Mucosa of descending colon (tissue), 3 donors: ENCODE data around the gene TSHZ3. TPM values are rescaled to one million over a fixed set of nuclear protein-coding genes. Genes with fewer than 3 reads are reported as not detected.

Experiments
- ATAC-seq: fragments of 200-7000 bp; cut with Tn5 transposase; one replicate; pipeline ENCODE4 v1.9.1; 2020; ENCODE audit warnings: mild to moderate bottlenecking, moderate library complexity
- DNase-seq, 3 donors: peaks; one replicate each; pipeline ENCODE4 v3.0.0-alpha.2; 2020
- H3K36me3 ChIP-seq: fragments of 200-600 bp; one replicate; pipeline ENCODE4 v1.8.0; 2021; ENCODE audit warnings: low read depth, mild to moderate bottlenecking
- H3K4me1 ChIP-seq: fragments of 200-600 bp; one replicate; pipeline ENCODE4 v1.8.0; 2021; ENCODE audit warnings: low read depth, mild to moderate bottlenecking
- H3K4me3 ChIP-seq: fragments of 200-600 bp; one replicate; pipeline ENCODE4 v1.8.0; 2021; ENCODE audit warnings: mild to moderate bottlenecking
- H3K9me3 ChIP-seq: fragments of 200-600 bp; one replicate; pipeline ENCODE4 v1.8.0; 2021; ENCODE audit warnings: mild to moderate bottlenecking
- intact Hi-C, 2 donors: fragments of 100-400 bp; cut with DNase I in 1 of 2; cut with micrococcal nuclease in 1 of 2; formaldehyde crosslinking; loops; one replicate each; pipeline versions ENCODE4 v1.11.0 to v1.11.1; 2022; cut with DNase I, micrococcal nuclease
- total RNA-seq, 3 donors: library from RNA; stranded (reverse); fragmentation: NEBNext Ultra II Directional in 2 of 3; extraction: Animal tissue kit (Norgen Biotek cat#: 25700) in 2 of 3; gene quantifications; one replicate each; pipeline versions ENCODE4 v1.2.1 to v1.2.4, GENCODE V29; 2021 to 2023
- TF ChIP-seq, protein P1 (sequence below): fragments of 200-600 bp; IDR thresholded peaks from one replicate; pipeline ENCODE4 v1.8.0; 2022; ENCODE audit warnings: antibody characterized with exemption, mild to moderate bottlenecking
- donor health status: DM: no; HTN: no; CAD: no; lungs with moderate emphysema.
- donor health status: DM: no; HTN: no; CAD: no.
- donor health status: DM: no; HTN: yes; CAD: no.

Gene TSHZ3
- total RNA-seq, 3 donors from 2014 or later = 1.6 to 32.1 (median 5.2) TPM

DNA sequence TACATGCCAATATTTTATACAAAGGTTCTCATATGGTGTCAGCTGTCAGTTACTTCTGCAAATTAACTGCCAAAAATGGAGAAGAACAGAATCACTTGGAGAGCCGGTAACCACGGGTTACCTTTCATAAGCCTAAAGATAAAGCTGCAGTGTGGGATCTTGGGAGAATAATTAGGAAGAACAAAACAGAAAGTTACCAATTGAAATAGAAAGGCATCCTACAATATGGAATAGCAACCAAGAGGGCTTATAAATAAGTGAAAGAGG is 74.2 kb downstream of the TSHZ3 start:
- H3K9me3 ChIP-seq = no peaks in the 10 kb centered on the region
- ATAC-seq (no peak), DNase-seq (no peak)
- no peaks in the 10 kb centered on the region for H3K4me1 ChIP-seq
- TF ChIP-seq, protein P1, sequence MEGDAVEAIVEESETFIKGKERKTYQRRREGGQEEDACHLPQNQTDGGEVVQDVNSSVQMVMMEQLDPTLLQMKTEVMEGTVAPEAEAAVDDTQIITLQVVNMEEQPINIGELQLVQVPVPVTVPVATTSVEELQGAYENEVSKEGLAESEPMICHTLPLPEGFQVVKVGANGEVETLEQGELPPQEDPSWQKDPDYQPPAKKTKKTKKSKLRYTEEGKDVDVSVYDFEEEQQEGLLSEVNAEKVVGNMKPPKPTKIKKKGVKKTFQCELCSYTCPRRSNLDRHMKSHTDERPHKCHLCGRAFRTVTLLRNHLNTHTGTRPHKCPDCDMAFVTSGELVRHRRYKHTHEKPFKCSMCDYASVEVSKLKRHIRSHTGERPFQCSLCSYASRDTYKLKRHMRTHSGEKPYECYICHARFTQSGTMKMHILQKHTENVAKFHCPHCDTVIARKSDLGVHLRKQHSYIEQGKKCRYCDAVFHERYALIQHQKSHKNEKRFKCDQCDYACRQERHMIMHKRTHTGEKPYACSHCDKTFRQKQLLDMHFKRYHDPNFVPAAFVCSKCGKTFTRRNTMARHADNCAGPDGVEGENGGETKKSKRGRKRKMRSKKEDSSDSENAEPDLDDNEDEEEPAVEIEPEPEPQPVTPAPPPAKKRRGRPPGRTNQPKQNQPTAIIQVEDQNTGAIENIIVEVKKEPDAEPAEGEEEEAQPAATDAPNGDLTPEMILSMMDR = no peak
- H3K4me3 ChIP-seq = no peak overlapping the region
- no peaks in the 10 kb centered on the region for H3K36me3 ChIP-seq
- intact Hi-C loops = no loop called here

DNA sequence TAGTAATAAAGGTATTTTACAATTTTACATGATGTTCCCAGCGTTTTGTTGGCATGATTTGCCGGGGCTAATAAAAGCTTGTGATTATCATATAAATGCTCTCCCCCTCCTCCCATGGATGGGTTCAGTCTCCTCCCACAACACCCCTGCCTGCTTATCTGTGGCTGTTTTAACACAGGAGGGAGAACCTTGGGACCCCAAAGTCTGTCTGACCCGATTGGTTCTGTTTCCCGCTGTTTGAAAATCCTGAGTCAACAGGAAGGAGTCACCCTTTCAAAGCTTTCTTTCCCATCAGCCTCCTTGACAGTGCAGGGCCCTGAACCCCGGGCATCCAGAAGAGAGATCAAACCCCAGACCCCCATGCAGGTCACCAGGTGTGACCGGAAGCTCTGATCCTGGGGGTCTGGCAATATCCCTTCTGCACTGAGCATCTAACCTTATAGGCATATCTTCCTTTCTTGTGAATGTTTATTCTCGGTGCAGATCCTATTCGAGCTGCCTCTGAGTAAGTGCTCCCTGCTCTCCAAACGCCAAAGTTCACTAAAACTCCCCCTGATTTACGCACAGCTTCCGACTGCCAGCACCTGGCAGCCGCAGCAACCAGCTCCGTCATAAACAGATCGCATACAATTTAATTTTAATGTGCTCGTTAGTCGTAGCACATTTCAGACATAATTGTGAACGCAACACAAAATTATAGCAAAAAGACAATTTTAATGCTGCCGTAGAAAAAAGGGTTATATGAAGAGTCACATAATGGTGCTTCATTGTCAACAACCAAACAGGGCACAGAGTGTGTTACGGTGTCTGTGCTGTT is 74.8 kb downstream of the TSHZ3 start:
- ATAC-seq (no peak), DNase-seq (no peak)
- no peaks in the 10 kb centered on the region for H3K9me3 ChIP-seq
- intact Hi-C loops = no loop called here
- H3K36me3 ChIP-seq = no peaks in the 10 kb centered on the region
- H3K4me1 ChIP-seq = no peaks in the 10 kb centered on the region
- no peak overlapping the region for H3K4me3 ChIP-seq
- TF ChIP-seq, protein P1 = no peak

DNA sequence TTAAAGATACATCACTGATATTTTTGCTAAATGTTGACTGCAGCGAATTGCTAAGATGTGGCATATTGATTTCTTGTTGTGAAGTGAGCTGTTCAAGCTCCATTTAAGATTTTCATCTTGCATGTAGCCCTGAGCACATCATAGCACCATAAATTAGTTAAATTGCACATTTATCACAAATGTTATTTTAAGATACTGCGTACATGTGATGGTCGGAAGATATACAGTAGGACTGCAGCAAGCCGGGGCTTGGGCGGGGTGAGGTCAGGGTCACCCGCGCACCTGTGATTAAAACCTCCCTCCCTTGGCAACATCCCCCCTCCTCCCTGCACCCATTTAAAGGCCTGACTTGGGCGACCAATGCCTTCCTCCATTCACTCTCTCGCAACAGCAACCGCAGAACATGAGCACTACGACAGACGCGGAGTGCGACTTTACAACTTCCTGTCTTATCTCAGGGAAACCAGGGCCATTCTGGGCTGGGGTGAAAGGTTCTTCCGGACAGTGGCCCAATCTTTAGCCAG is 76.6 kb downstream of the TSHZ3 start:
- ATAC-seq (no peak), DNase-seq (peak in 1 of 3 donors; percentile 15)
- TF ChIP-seq, protein P1 = no peak
- Histone ChIP-seq H3K9me3 (no peaks in the 10 kb centered on the region), H3K36me3 (no peaks in the 10 kb centered on the region), H3K4me3 (no peak overlapping the region), H3K4me1 (no peaks in the 10 kb centered on the region)
- intact Hi-C loops = no loop called here

DNA sequence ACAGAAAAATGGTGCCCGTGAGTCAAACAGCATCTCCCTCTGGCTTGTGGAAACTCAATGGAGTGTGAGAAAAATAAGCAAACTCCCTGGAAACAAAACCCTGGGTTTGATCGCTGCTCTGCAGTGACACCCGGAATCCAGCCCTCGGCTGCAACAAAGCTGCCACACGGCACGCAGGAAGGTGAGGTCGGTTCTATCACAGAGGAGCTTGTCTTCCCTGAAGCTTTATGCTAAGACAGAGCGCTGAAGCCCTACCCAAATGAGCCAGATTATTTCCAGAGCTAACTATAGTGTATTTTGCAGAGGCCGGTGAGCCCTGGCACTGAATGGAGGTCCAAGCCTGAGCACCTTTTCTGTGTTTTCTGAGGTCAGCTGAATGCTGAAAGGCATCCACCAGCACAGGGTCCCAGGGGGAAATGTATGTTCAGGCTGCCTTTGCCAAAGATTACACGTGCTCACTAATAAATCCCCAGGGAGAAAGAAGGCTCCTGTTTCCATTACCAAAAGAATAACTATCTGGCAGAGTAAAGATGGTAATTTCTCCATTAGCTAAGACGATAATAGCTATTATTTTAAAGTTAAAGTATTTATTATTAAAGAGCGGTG is 77.8 kb downstream of the TSHZ3 start:
- TF ChIP-seq, protein P1 = no peak
- Histone ChIP-seq H3K36me3 (no peaks in the 10 kb centered on the region), H3K4me3 (no peak overlapping the region), H3K4me1 (no peaks in the 10 kb centered on the region), H3K9me3 (no peaks in the 10 kb centered on the region)
- intact Hi-C loops = no loop called here
- ATAC-seq (no peak), DNase-seq (peak in 1 of 3 donors; percentile 7)

DNA sequence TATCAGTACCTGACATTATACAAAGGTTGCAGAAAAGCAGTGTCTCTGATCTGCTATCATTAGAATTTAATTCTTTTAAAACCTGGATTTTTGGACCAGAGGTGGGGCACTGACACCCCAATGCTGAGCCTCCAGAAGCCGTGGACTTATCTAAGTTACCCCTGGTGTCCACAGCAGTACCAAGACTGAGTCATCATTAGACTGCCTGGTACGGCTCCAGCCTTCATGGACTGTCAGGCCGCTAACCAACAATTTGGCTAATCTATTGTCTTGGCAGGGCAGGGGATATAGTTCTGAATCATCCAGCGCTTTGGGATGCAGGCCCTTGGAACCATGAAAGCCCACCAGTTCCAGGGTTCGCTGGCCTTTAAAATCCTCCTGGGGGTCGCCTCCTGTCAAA is 78.3 kb downstream of the TSHZ3 start:
- H3K9me3 ChIP-seq = no peaks in the 10 kb centered on the region
- no peak for ATAC-seq
- no peaks in the 10 kb centered on the region for H3K36me3 ChIP-seq
- DNase-seq = peak in 1 of 3 donors; percentile 20
- H3K4me3 ChIP-seq = no peak overlapping the region
- TF ChIP-seq, protein P1 = no peak
- intact Hi-C loops = no loop called here
- H3K4me1 ChIP-seq = no peaks in the 10 kb centered on the region
